IMR-90 (cell line): Measurements from ENCODE around the gene OR11A1. TPM values are rescaled to one million over a fixed set of nuclear protein-coding genes. Genes with fewer than 3 reads are reported as not detected.

Experiments used
- ATAC-seq: fragments of 200-7000 bp; cut with Tn5 transposase; 2 replicates; pipeline ENCODE4 v1.9.1; 2020; ENCODE audit warnings: low read depth, mild to moderate bottlenecking, moderate library complexity
- BruUV-seq: library from RNA; stranded (reverse); fragments of 400-500 nt; replicated peaks from 2 replicates; lab custom pipeline; 2021; lab: Mats Ljungman, UMichigan
- CTCF ChIA-PET: fragments of 300-600 bp; formaldehyde crosslinking; extraction: SDS; loops from one replicate; lab custom pipeline; 2021; ENCODE audit warnings: antibody characterized with exemption; lab: Yijun Ruan, JAX
- POLR2A ChIA-PET: fragments of 300-600 bp; sonication (Branson Sonifier 250); formaldehyde crosslinking; loops from one replicate; lab custom pipeline; 2022; ENCODE audit warnings: antibody characterized with exemption; ENCODE audit not compliant: unreplicated experiment; lab: Charles Lee
- DNase-seq: peaks from one replicate; pipeline ENCODE4 v3.0.0; 2013
- H2AFZ ChIP-seq: replicated peaks from 2 replicates; pipeline ENCODE3; 2013; ENCODE audit warnings: low read length, mild to moderate bottlenecking; ENCODE audit not compliant: poor library complexity
- H2AK5ac ChIP-seq: 2 replicates; pipeline ENCODE4 v1.6.1; 2013; ENCODE audit warnings: low read depth, low read length, inconsistent platforms
- H2AK9ac ChIP-seq: replicated peaks from 2 replicates; pipeline ENCODE3; 2013; ENCODE audit warnings: mild to moderate bottlenecking, low read depth, low read length, moderate library complexity; ENCODE audit not compliant: poor library complexity
- H2BK120ac ChIP-seq: 2 replicates; pipeline ENCODE4 v1.6.1; 2013; ENCODE audit warnings: low read depth, low read length, inconsistent platforms
- H2BK15ac ChIP-seq: 3 replicates; pipeline ENCODE4 v1.6.1; 2013; ENCODE audit warnings: low read depth, low read length, inconsistent platforms
- H2BK20ac ChIP-seq: 2 replicates; pipeline ENCODE4 v1.6.1; 2013; ENCODE audit warnings: low read depth, mild to moderate bottlenecking, inconsistent platforms, low read length, moderate library complexity
- H2BK5ac ChIP-seq: 2 replicates; pipeline ENCODE4 v1.6.1; 2013; ENCODE audit warnings: mild to moderate bottlenecking, low read depth, low read length, inconsistent platforms; ENCODE audit not compliant: poor library complexity, severe bottlenecking
- H3K14ac ChIP-seq: replicated peaks from 2 replicates; pipeline ENCODE4 v1.6.1; 2013; ENCODE audit warnings: low read depth, low read length, inconsistent platforms
- H3K18ac ChIP-seq: 2 replicates; pipeline ENCODE4 v1.6.1; 2013; ENCODE audit warnings: low read depth, low read length, control low read depth
- H3K23ac ChIP-seq: 2 replicates; pipeline ENCODE4 v1.6.1; 2013; ENCODE audit warnings: low read depth, low read length, inconsistent platforms
- H3K27ac ChIP-seq: 2 replicates; pipeline ENCODE4 v1.5.1; 2013; ENCODE audit warnings: mild to moderate bottlenecking, control low read depth, low read length; ENCODE audit not compliant: insufficient read depth
- H3K27me3 ChIP-seq: 2 replicates; pipeline ENCODE4 v1.6.1; 2013; ENCODE audit warnings: low read length; ENCODE audit not compliant: control insufficient read depth, insufficient read depth
- H3K36me3 ChIP-seq: 2 replicates; pipeline ENCODE4 v1.6.1; 2013; ENCODE audit warnings: low read length, mixed read lengths; ENCODE audit not compliant: control insufficient read depth, insufficient read depth
- H3K4ac ChIP-seq: 2 replicates; pipeline ENCODE4 v1.6.1; 2013; ENCODE audit warnings: low read depth, low read length, inconsistent platforms
- H3K4me1 ChIP-seq: 2 replicates; pipeline ENCODE4 v1.6.1; 2013; ENCODE audit warnings: low read length, mixed read lengths; ENCODE audit not compliant: control insufficient read depth, insufficient read depth
- H3K4me2 ChIP-seq: 2 replicates; pipeline ENCODE4 v1.6.1; 2013; ENCODE audit warnings: low read depth, mild to moderate bottlenecking, control low read depth, low read length, moderate library complexity
- H3K4me3 ChIP-seq: 2 replicates; pipeline ENCODE4 v1.5.1; 2013; ENCODE audit warnings: low read depth, mild to moderate bottlenecking, control low read depth, low read length, moderate library complexity; ENCODE audit not compliant: insufficient read depth
- H3K56ac ChIP-seq: 2 replicates; pipeline ENCODE4 v1.6.1; 2013; ENCODE audit warnings: low read length, inconsistent platforms; ENCODE audit not compliant: insufficient read depth; ENCODE audit errors: extremely low read depth
- H3K79me1 ChIP-seq, 2 experiments: 2 replicates each; pipeline ENCODE4 v1.6.1; 2013; ENCODE audit warnings: low read length in 2 of 2, inconsistent platforms in 1 of 2, low read depth in 1 of 2
- H3K9ac ChIP-seq: 2 replicates; pipeline ENCODE4 v1.6.1; 2013; ENCODE audit warnings: low read depth, low read length, control low read depth
- H3K9me1 ChIP-seq: 2 replicates; pipeline ENCODE4 v1.6.1; 2013; ENCODE audit warnings: low read length, inconsistent platforms; ENCODE audit not compliant: insufficient read depth
- H3K9me3 ChIP-seq: 2 replicates; pipeline ENCODE4 v1.6.1; 2013; ENCODE audit warnings: low read length; ENCODE audit not compliant: control insufficient read depth, insufficient read depth
- H4K20me1 ChIP-seq: 2 replicates; pipeline ENCODE4 v1.6.1; 2013; ENCODE audit warnings: low read length, inconsistent platforms; ENCODE audit not compliant: insufficient read depth
- H4K5ac ChIP-seq: 2 replicates; pipeline ENCODE4 v1.6.1; 2013; ENCODE audit warnings: mild to moderate bottlenecking, low read depth, low read length, control low read depth
- H4K8ac ChIP-seq, 2 experiments: 2 replicates each; pipeline ENCODE4 v1.6.1; 2013; ENCODE audit warnings: low read depth in 2 of 2, low read length in 2 of 2, control low read depth in 1 of 2, inconsistent platforms in 1 of 2
- H4K91ac ChIP-seq: 2 replicates; pipeline ENCODE4 v1.6.1; 2013; ENCODE audit warnings: low read depth, low read length, inconsistent platforms; ENCODE audit not compliant: insufficient read depth
- CEBPB ChIP-seq: IDR thresholded peaks from 2 replicates; pipeline ENCODE4 v1.6.1; 2012; ENCODE audit warnings: low read depth, low read length, improper control_type of control experiment
- MAFK ChIP-seq: IDR thresholded peaks from 2 replicates; pipeline ENCODE4 v1.6.1; 2012; ENCODE audit warnings: low read depth, low read length, improper control_type of control experiment
- WGBS, 2 experiments: methylation state at CpG; one replicate each; pipeline versions ENCODE4 v1.1.5 to v1.1.7; 2013; ENCODE audit warnings: missing lambda C conversion rate in 2 of 2; ENCODE audit not compliant: insufficient read length in 1 of 2; ENCODE audit errors: extremely low coverage in 2 of 2; 5-methylcytosine and 5-hydroxymethylcytosine counted together
- dilution Hi-C: fragments of 300-500 bp; cut with HindIII; formaldehyde crosslinking; loops from one replicate; pipeline ENCODE4 v1.14.3; 2018; ENCODE audit warnings: low sequenced_read_pairs; ENCODE audit not compliant: unreplicated experiment
- in situ Hi-C: fragments of 300-500 bp; cut with MboI; formaldehyde crosslinking; loops from 3 replicates; pipeline ENCODE4 v1.14.3; 2019; ENCODE audit warnings: low sequenced_read_pairs, inconsistent platforms, mixed read lengths
- intact Hi-C: fragments of 100-400 bp; cut with micrococcal nuclease; formaldehyde crosslinking; loops from 2 replicates; pipeline ENCODE4 v1.10.0; 2022
- polyA plus RNA-seq, 3 experiments: library from polyadenylated mRNA; depleted of rRNA; stranded (reverse); fragments of >200 nt; gene quantifications; 2 replicates each; pipeline ENCODE4 v1.2.3, GENCODE V29; 2012; ENCODE audit warnings: low replicate concordance in 1 of 3
- total RNA-seq: library from RNA; depleted of rRNA; stranded (reverse); fragments of >200 nt; gene quantifications from 2 replicates; pipeline ENCODE4 v1.2.3, GENCODE V29; 2012

The OR11A1 gene
- total and polyA plus RNA-seq, 2 of the 4 experiments (the other 2 are of a cell fraction), result not detected

DNA sequence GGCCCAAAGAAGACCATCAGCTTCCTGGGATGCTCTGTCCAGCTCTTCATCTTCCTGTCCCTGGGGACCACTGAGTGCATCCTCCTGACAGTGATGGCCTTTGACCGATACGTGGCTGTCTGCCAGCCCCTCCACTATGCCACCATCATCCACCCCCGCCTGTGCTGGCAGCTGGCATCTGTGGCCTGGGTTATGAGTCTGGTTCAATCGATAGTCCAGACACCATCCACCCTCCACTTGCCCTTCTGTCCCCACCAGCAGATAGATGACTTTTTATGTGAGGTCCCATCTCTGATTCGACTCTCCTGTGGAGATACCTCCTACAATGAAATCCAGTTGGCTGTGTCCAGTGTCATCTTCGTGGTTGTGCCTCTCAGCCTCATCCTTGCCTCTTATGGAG, 5.2 kb upstream of the OR11A1 start:
- H4K91ac ChIP-seq, result no peak overlapping the region
- peaks cover 11% of the 10 kb centered on the region; the same call in 1 of the 2 replicates for H3K9me3 ChIP-seq
- no peaks in the 10 kb centered on the region for H3K27me3 ChIP-seq
- H3K4ac ChIP-seq, result no peak overlapping the region
- no peaks in the 10 kb centered on the region for H3K79me1 ChIP-seq
- H3K27ac ChIP-seq, result no peak overlapping the region
- no TSS peak for BruUV-seq
- no peak overlapping the region for H2BK15ac ChIP-seq
- H4K20me1 ChIP-seq, result no peaks in the 10 kb centered on the region
- no peak overlapping the region for H2BK5ac ChIP-seq
- no peaks in the 10 kb centered on the region for H3K9me1 ChIP-seq
- H2BK120ac ChIP-seq, result no peak overlapping the region
- no peak overlapping the region for H3K23ac ChIP-seq
- no peaks in the 10 kb centered on the region for H3K4me1 ChIP-seq
- CTCF ChIA-PET, result no interaction called here
- no peak overlapping the region for H3K9ac ChIP-seq
- H2AFZ ChIP-seq, result no peak overlapping the region
- ATAC-seq (no peak), DNase-seq (no peak)
- no peak overlapping the region for H3K14ac ChIP-seq
- intact Hi-C loops, result no loop called here
- no peak overlapping the region for H2AK9ac ChIP-seq
- H3K18ac ChIP-seq, result no peak overlapping the region
- H3K4me2 ChIP-seq, result no peak overlapping the region
- TF ChIP-seq CEBPB (no peak), MAFK (no peak)
- WGBS, 2 experiments, result 13% methylated on average over 2 of the region's 6 CpGs; no CpG with 5 or more reads in 1 of the 2 experiments
- in situ Hi-C loops, result no loop called here
- dilution Hi-C loops, result no loop called here
- no peak overlapping the region for H2BK20ac ChIP-seq
- POLR2A ChIA-PET, result no interaction called here
- H3K4me3 ChIP-seq, result no peak overlapping the region
- H2AK5ac ChIP-seq, result no peak overlapping the region
- H4K8ac ChIP-seq, result no peak overlapping the region
- H3K36me3 ChIP-seq, result no peaks in the 10 kb centered on the region
- no peak overlapping the region for H4K5ac ChIP-seq
- H3K56ac ChIP-seq, result no peak overlapping the region
